ENCODE measurements around the gene RAD51B.

RAD51B gene

GRCh38 chr14:68315081-68315480 is 495.5 kb downstream of the RAD51B start:
- DNase-seq: no peak

- no peak for DNase-seq
These were observed 496.7 kb downstream of the RAD51B start for GRCh38 chr14:68316078-68316868.

GRCh38 chr14:68317239-68317638 is 497.7 kb downstream of the RAD51B start:
- no peak for DNase-seq

- no peak for DNase-seq
These were observed 499.2 kb downstream of the RAD51B start for GRCh38 chr14:68318828-68319227.

- DNase-seq: no peak
These were observed 500.9 kb downstream of the RAD51B start for GRCh38 chr14:68320495-68320894.

- no peak for DNase-seq
These were observed 503.5 kb downstream of the RAD51B start for GRCh38 chr14:68322940-68323620.

GRCh38 chr14:68325267-68325807 is 505.8 kb downstream of the RAD51B start:
- DNase-seq: no peak

- DNase-seq: no peak
These were observed 507.7 kb downstream of the RAD51B start for GRCh38 chr14:68327231-68327630.

GRCh38 chr14:68328509-68328908 is 508.9 kb downstream of the RAD51B start:
- DNase-seq: no peak

GRCh38 chr14:68331426-68331825 is 511.8 kb downstream of the RAD51B start:
- no peak for DNase-seq

GRCh38 chr14:68331991-68332390 is 512.4 kb downstream of the RAD51B start:
- DNase-seq: no peak

- DNase-seq: no peak
These were observed 513.7 kb downstream of the RAD51B start for GRCh38 chr14:68333262-68333661.

GRCh38 chr14:68335312-68335711 is 515.7 kb downstream of the RAD51B start:
- DNase-seq: no peak

GRCh38 chr14:68336165-68336564 is 516.6 kb downstream of the RAD51B start:
- DNase-seq: no peak

GRCh38 chr14:68337279-68337678 is 517.7 kb downstream of the RAD51B start:
- no peak for DNase-seq

- DNase-seq: no peak
These were observed 520.7 kb downstream of the RAD51B start for GRCh38 chr14:68340262-68340661.

- no peak for DNase-seq
These were observed 522.0 kb downstream of the RAD51B start for GRCh38 chr14:68341411-68342212.

GRCh38 chr14:68342216-68342763 is 522.7 kb downstream of the RAD51B start:
- DNase-seq: no peak

GRCh38 chr14:68343534-68344118 is 524.0 kb downstream of the RAD51B start:
- no peak for DNase-seq

- DNase-seq: no peak
These were observed 526.2 kb downstream of the RAD51B start for GRCh38 chr14:68345738-68346137.

- no peak for DNase-seq
These were observed 527.2 kb downstream of the RAD51B start for GRCh38 chr14:68346556-68347343.

Measured in stimulated activated CD4-positive, alpha-beta T cell treated with anti-CD3 and anti-CD28 coated beads, Interleukin-1b, Interleukin-23, amount 100 ng/mL, for 48 hours (primary cell).